CD8-positive, alpha-beta memory T cell (primary cell): ENCODE results near the gene DNAAF5. TPM values are rescaled to one million over a fixed set of nuclear protein-coding genes. Genes with fewer than 3 reads are reported as not detected.

Experiments
- CTCF ChIA-PET: fragments of 350-600 bp; sonication (Branson Sonifier 250); formaldehyde crosslinking; loops from one replicate; lab custom pipeline; 2021; ENCODE audit warnings: antibody characterized with exemption; lab: Charles Lee
- POLR2A ChIA-PET: fragments of 350-600 bp; sonication (Branson Sonifier 250); formaldehyde crosslinking; loops from one replicate; lab custom pipeline; 2021; ENCODE audit warnings: antibody characterized with exemption; lab: Charles Lee
- DNase-seq, 5 donors: peaks; one replicate each; pipeline versions ENCODE4 v3.0.0 to v3.0.0-alpha.2; 2020 to 2022; ENCODE audit warnings: mixed read lengths in 1 of 5
- H3K27ac ChIP-seq: one replicate; pipeline ENCODE4 v1.7.0; 2013; ENCODE audit warnings: low read depth, mild to moderate bottlenecking, low read length, moderate library complexity
- H3K27me3 ChIP-seq: 2 replicates; pipeline ENCODE4 v1.7.0; 2013; ENCODE audit warnings: low read length, mild to moderate bottlenecking; ENCODE audit not compliant: insufficient read depth, poor library complexity, severe bottlenecking
- H3K36me3 ChIP-seq: 2 replicates; pipeline ENCODE4 v1.7.0; 2013; ENCODE audit warnings: mild to moderate bottlenecking, low read length, moderate library complexity; ENCODE audit not compliant: insufficient read depth
- H3K4me1 ChIP-seq: 2 replicates; pipeline ENCODE4 v1.7.0; 2013; ENCODE audit warnings: mild to moderate bottlenecking, low read length, moderate library complexity; ENCODE audit not compliant: insufficient read depth
- H3K4me3 ChIP-seq: 2 replicates; pipeline ENCODE4 v1.7.0; 2013; ENCODE audit warnings: mild to moderate bottlenecking, low read length
- H3K9me3 ChIP-seq: 2 replicates; pipeline ENCODE4 v1.7.0; 2013; ENCODE audit warnings: mild to moderate bottlenecking, low read length
- H3K27ac Mint-ChIP-seq, 8 donors: one replicate each; pipeline ENCODE4 v1.8.0; 2020 to 2021; ENCODE audit warnings: mixed read lengths in 8 of 8, mild to moderate bottlenecking in 6 of 8, inconsistent platforms in 3 of 8, moderate library complexity in 3 of 8
- H3K27me3 Mint-ChIP-seq, 2 donors: one replicate each; pipeline ENCODE4 v1.8.0; 2020 to 2021; ENCODE audit warnings: mixed read lengths in 2 of 2, mild to moderate bottlenecking in 1 of 2, moderate library complexity in 1 of 2
- H3K36me3 Mint-ChIP-seq, 3 donors: one replicate each; pipeline ENCODE4 v1.8.0; 2020 to 2021; ENCODE audit warnings: mixed read lengths in 3 of 3, inconsistent platforms in 1 of 3, mild to moderate bottlenecking in 1 of 3
- H3K4me1 Mint-ChIP-seq, 3 donors: one replicate each; pipeline ENCODE4 v1.8.0; 2020 to 2021; ENCODE audit warnings: mixed read lengths in 3 of 3, inconsistent platforms in 1 of 3, mild to moderate bottlenecking in 1 of 3
- H3K4me3 Mint-ChIP-seq, 7 donors: one replicate each; pipeline ENCODE4 v1.8.0; 2020 to 2021; ENCODE audit warnings: mixed read lengths in 7 of 7, mild to moderate bottlenecking in 6 of 7, moderate library complexity in 4 of 7, inconsistent platforms in 2 of 7
- H3K9me3 Mint-ChIP-seq, 5 donors: one replicate each; pipeline ENCODE4 v1.8.0; 2020 to 2022; ENCODE audit warnings: mixed read lengths in 5 of 5, mild to moderate bottlenecking in 3 of 5, moderate library complexity in 2 of 5, inconsistent platforms in 1 of 5
- polyA plus RNA-seq: library from polyadenylated mRNA; unstranded; fragments of 300-500 nt; fragmentation: Illumina TruSeq; gene quantifications from one replicate; pipeline ENCODE4 v1.2.3, GENCODE V29; 2021
- total RNA-seq, 2 experiments: library from RNA; stranded (reverse); gene quantifications; one replicate each; pipeline ENCODE4 v1.2.3, GENCODE V29; 2021

Gene DNAAF5
- 10 to 100 TPM; 47.3 to 48.0 TPM for total RNA-seq
- polyA plus RNA-seq: 4.4 TPM

- CTCF ChIA-PET: interaction anchor here (1.3 kb wide), 1 partner anchor 147 kb away, joined by 3 read pairs; no protein-coding TSS in a partner anchor
- H3K36me3 ChIP-seq: no peaks in the 10 kb centered on the region
Observed at GRCh38 chr7:726084-726853, at the start of gene DNAAF5. TSS of gene DNAAF5 (plus strand) at chr7:726699. CDS start at chr7:726721, 22 bp downstream.

GRCh38 chr7:676972-677385 lies 49.5 kb upstream of the DNAAF5 start:
- H3K36me3 Mint-ChIP-seq: peaks cover 14 to 32% (median 15%) of the 10 kb centered on the region in 3 donors

More at GRCh38 chr7:726084-726853, at the start of gene DNAAF5:
- DNase-seq: peak; percentile 77 to 88 (median 82)
- POLR2A ChIA-PET: interaction anchor here (0.5 kb wide), 2 partner anchors 46 to 228 kb away, joined by 3 to 4 read pairs; no protein-coding TSS in a partner anchor
- Histone ChIP-seq H3K9me3 (no peaks in the 10 kb centered on the region), H3K27me3 (no peaks in the 10 kb centered on the region), H3K27ac (peak within 1 kb of the TSS; percentile 73), H3K4me1 (peaks cover 8% of the 10 kb centered on the region), H3K4me3 (peak within 1 kb of the TSS; percentile 70)
- peaks cover 14 to 26% (median 25%) of the 10 kb centered on the region in 3 donors for H3K4me1 Mint-ChIP-seq
- no peaks in the 10 kb centered on the region for H3K27me3 Mint-ChIP-seq
- H3K36me3 Mint-ChIP-seq: peaks cover 14 to 22% (median 14%) of the 10 kb centered on the region in 3 donors
- peak within 1 kb of the TSS; percentile 76 to 83 (median 81) for H3K4me3 Mint-ChIP-seq
- peak within 1 kb of the TSS in 7 of 8 donors; percentile 29 to 92 (median 54) for H3K27ac Mint-ChIP-seq
- H3K9me3 Mint-ChIP-seq: peaks cover 0 to 6% (median 2%) of the 10 kb centered on the region in 5 donors

GRCh38 chr7:680411-681127 lies 45.9 kb upstream of the DNAAF5 start:
- Mint-ChIP-seq H3K36me3 (peaks cover 16 to 30% (median 26%) of the 10 kb centered on the region in 3 donors), H3K9me3 (peaks cover 0 to 5% (median 0%) of the 10 kb centered on the region in 5 donors), H3K4me1 (no peaks in the 10 kb centered on the region), H3K4me3 (no peak overlapping the region), H3K27ac (no peak overlapping the region), H3K27me3 (peaks cover 0 to 1% of the 10 kb centered on the region in 2 donors)
- Histone ChIP-seq H3K4me3 (no peak overlapping the region), H3K36me3 (no peaks in the 10 kb centered on the region), H3K4me1 (no peaks in the 10 kb centered on the region), H3K27me3 (no peaks in the 10 kb centered on the region), H3K9me3 (no peaks in the 10 kb centered on the region), H3K27ac (no peak overlapping the region)
- peak in 1 of 5 donors; percentile 46 for DNase-seq
- POLR2A ChIA-PET: no interaction called here
- CTCF ChIA-PET: no interaction called here

More at GRCh38 chr7:676972-677385, 49.5 kb upstream of the DNAAF5 start:
- Mint-ChIP-seq H3K27me3 (peaks cover 0 to 1% of the 10 kb centered on the region in 2 donors), H3K27ac (no peak overlapping the region), H3K4me1 (no peaks in the 10 kb centered on the region), H3K9me3 (peaks cover 0 to 2% (median 0%) of the 10 kb centered on the region in 5 donors), H3K4me3 (no peak overlapping the region)
- Histone ChIP-seq H3K27ac (no peak overlapping the region), H3K4me3 (no peak overlapping the region), H3K36me3 (no peaks in the 10 kb centered on the region), H3K4me1 (no peaks in the 10 kb centered on the region), H3K9me3 (no peaks in the 10 kb centered on the region), H3K27me3 (no peaks in the 10 kb centered on the region)
- POLR2A ChIA-PET: no interaction called here
- peak in 1 of 5 donors; percentile 35 for DNase-seq
- CTCF ChIA-PET: no interaction called here

- peak in 1 of 5 donors; percentile 17 for DNase-seq
- Histone ChIP-seq H3K4me1 (no peaks in the 10 kb centered on the region), H3K27me3 (no peaks in the 10 kb centered on the region), H3K36me3 (no peaks in the 10 kb centered on the region), H3K27ac (no peak overlapping the region), H3K4me3 (no peak overlapping the region), H3K9me3 (peaks cover 3% of the 10 kb centered on the region)
- no peaks in the 10 kb centered on the region for H3K4me1 Mint-ChIP-seq
- H3K36me3 Mint-ChIP-seq: peaks cover 17 to 31% (median 29%) of the 10 kb centered on the region in 3 donors
- peaks cover 0 to 1% of the 10 kb centered on the region in 2 donors for H3K27me3 Mint-ChIP-seq
- H3K9me3 Mint-ChIP-seq: peaks cover 4 to 15% (median 8%) of the 10 kb centered on the region in 5 donors
- CTCF ChIA-PET: no interaction called here
- no peak overlapping the region for H3K4me3 Mint-ChIP-seq
- POLR2A ChIA-PET: no interaction called here
- no peak overlapping the region for H3K27ac Mint-ChIP-seq
Observed at GRCh38 chr7:681551-682307, 44.8 kb upstream of the DNAAF5 start.

- CTCF ChIA-PET: no interaction called here
Observed at GRCh38 chr7:682810-683209, 43.7 kb upstream of the DNAAF5 start.

GRCh38 chr7:683526-684205 lies 42.8 kb upstream of the DNAAF5 start:
- no peak overlapping the region for H3K27ac ChIP-seq
- Mint-ChIP-seq H3K4me3 (no peak overlapping the region), H3K27ac (peak overlapping the region in 1 of 8 donors; percentile 23), H3K4me1 (no peaks in the 10 kb centered on the region), H3K27me3 (peaks cover 0 to 1% of the 10 kb centered on the region in 2 donors), H3K36me3 (peaks cover 21 to 44% (median 30%) of the 10 kb centered on the region in 3 donors), H3K9me3 (peaks cover 15 to 30% (median 20%) of the 10 kb centered on the region in 5 donors)
- no peak overlapping the region for H3K4me3 ChIP-seq
- ChIA-PET CTCF (interaction anchor here (0.7 kb wide), 1 partner anchor 16 kb away, joined by 3 read pairs; no protein-coding TSS in a partner anchor), POLR2A (no interaction called here)
- H3K36me3 ChIP-seq: no peaks in the 10 kb centered on the region
- H3K4me1 ChIP-seq: no peaks in the 10 kb centered on the region
- H3K27me3 ChIP-seq: no peaks in the 10 kb centered on the region
- peaks cover 10% of the 10 kb centered on the region for H3K9me3 ChIP-seq
- DNase-seq: peak in 1 of 5 donors; percentile 31

More at GRCh38 chr7:682810-683209, 43.7 kb upstream of the DNAAF5 start:
- Histone ChIP-seq H3K4me1 (no peaks in the 10 kb centered on the region), H3K27ac (no peak overlapping the region), H3K36me3 (no peaks in the 10 kb centered on the region), H3K27me3 (no peaks in the 10 kb centered on the region), H3K4me3 (no peak overlapping the region), H3K9me3 (peaks cover 7% of the 10 kb centered on the region)
- Mint-ChIP-seq H3K27me3 (peaks cover 0 to 1% of the 10 kb centered on the region in 2 donors), H3K36me3 (peaks cover 22 to 42% (median 31%) of the 10 kb centered on the region in 3 donors), H3K27ac (no peak overlapping the region), H3K4me3 (no peak overlapping the region), H3K4me1 (no peaks in the 10 kb centered on the region), H3K9me3 (peaks cover 12 to 25% (median 18%) of the 10 kb centered on the region in 5 donors)
- DNase-seq: peak in 1 of 5 donors; percentile 28
- POLR2A ChIA-PET: no interaction called here

- Mint-ChIP-seq H3K4me3 (no peak overlapping the region), H3K9me3 (peaks cover 18 to 33% (median 24%) of the 10 kb centered on the region in 5 donors), H3K27me3 (peaks cover 0 to 1% of the 10 kb centered on the region in 2 donors), H3K27ac (peak overlapping the region in 1 of 8 donors; percentile 9), H3K4me1 (no peaks in the 10 kb centered on the region), H3K36me3 (peaks cover 19 to 43% (median 28%) of the 10 kb centered on the region in 3 donors)
- Histone ChIP-seq H3K27ac (no peak overlapping the region), H3K9me3 (peaks cover 11% of the 10 kb centered on the region), H3K4me1 (no peaks in the 10 kb centered on the region), H3K4me3 (no peak overlapping the region), H3K36me3 (no peaks in the 10 kb centered on the region), H3K27me3 (no peaks in the 10 kb centered on the region)
- ChIA-PET POLR2A (no interaction called here), CTCF (interaction anchor here (0.7 kb wide), 1 partner anchor 15 kb away, joined by 3 read pairs; no protein-coding TSS in a partner anchor)
- no peak for DNase-seq
Observed at GRCh38 chr7:684416-684815, 42.1 kb upstream of the DNAAF5 start.
